NCI-H1105 (cell line): ENCODE results near the gene SLC9B1.

ENCODE experiments used
- DNase-seq: peaks from one replicate; lab custom pipeline; 2025; lab: John Stamatoyannopoulos, UW

SLC9B1 gene, protein sequence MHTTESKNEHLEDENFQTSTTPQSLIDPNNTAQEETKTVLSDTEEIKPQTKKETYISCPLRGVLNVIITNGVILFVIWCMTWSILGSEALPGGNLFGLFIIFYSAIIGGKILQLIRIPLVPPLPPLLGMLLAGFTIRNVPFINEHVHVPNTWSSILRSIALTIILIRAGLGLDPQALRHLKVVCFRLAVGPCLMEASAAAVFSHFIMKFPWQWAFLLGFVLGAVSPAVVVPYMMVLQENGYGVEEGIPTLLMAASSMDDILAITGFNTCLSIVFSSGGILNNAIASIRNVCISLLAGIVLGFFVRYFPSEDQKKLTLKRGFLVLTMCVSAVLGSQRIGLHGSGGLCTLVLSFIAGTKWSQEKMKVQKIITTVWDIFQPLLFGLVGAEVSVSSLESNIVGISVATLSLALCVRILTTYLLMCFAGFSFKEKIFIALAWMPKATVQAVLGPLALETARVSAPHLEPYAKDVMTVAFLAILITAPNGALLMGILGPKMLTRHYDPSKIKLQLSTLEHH

DNA sequence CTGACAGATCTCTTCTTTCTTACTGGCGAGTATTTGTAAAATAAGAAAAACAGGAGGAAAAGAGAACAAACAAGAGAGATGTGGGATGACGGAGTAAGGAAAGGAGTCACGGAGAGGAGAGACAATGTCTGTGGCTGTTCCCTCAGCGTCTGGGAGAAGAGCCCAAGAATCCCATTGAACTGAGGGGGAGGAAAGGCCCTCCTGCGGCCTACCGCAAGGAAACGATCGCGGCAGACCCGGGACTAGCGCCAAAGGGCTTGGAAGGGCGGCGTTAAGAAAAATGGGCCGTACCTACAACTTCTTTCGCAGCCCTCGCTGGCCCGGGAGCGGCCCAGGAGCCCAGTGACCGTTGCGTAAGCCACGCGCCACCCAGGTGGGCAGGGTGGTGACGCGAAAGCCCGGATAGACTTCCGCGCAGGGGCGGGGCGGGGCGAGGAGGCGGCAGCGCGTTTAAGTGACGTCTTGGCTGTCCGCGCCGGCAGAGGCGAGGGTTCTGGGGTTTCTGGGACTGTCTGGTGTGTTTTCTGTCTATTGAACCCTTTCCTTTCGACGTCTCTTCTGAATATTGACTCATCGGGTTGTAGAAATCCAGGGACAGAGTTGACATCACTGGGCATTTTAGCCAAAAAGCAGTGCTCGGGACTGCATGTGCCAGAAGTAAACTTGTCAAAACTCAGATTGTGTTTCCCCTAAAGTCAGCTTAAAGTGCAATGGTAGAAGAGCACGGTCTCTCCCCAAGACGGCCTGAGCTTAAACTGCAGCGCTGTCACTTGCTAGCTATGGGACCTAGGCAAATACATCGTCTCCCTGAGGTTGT lies at the start of gene SLC9B1:
SLC9B1 (minus strand) TSS at position 398 of the 817 bp plus-strand sequence. CDS start 27,994 bp downstream, outside the sequence.
- peak; percentile 79 for DNase-seq

DNA sequence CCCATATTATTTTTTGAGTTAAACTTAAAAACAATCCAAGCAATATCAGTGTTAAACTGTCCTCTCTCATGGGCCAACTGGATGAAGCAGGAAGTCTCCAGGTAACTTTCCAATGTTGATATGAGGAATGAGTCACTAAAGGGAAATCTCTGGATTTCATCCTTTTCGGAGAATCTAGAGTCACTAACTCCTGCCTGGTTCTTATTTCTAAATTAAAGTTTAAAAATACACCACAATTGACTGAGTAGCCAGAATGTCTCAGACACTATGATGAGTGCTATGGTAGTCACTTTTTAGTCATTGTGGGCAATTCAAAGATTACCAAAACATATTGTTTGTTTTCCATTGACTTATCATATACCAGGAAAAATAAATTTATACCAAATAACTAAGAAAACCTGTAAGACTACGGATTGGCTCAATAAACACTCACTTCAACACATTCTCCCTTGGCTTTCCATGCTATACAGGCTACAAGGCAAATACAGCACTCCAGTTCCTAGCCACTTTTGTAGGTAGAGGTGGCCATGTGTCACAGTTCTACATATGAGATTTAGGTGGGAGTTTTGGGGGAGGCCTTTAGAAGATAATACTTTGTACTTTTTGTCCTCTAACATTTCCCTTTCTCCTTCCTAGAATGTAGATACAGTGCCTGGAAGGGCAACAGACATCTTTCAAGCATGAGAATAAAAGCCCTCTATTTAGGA lies 48.5 kb upstream of the SLC9B1 start:
- DNase-seq, result no peak

DNA sequence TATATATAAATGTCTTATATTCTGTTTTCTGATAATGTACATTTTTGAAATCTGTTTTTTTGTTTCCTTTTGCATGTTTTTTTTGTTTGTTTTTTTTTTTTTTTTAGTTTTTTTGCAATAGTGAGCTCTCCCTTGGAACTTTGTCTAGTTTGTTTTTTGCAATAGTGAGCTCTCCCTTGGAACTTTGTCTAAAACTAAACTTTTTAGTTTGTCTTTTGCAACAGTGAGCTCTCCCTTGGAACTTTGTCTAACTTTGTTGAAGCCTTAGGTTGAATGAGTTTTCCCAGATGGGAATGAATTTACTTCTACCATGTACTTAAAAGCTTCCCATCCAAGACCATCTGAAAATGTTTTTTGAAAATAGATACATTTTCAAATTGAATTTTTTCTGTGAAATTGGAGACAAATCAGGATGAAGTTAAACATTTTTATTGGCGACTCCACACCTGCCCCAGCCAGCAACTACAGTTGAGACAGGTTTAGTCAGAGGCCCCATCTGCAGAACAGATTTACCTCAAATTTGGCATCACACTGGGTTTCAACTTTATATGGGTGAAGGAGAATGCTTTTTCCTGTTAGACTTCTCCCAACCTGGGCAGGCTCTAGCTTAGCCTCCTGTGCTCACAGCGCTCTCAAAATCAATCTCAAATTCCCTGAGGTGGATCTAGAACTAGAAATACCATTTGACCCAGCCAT lies 41.1 kb upstream of the SLC9B1 start:
- DNase-seq, result no peak

DNA sequence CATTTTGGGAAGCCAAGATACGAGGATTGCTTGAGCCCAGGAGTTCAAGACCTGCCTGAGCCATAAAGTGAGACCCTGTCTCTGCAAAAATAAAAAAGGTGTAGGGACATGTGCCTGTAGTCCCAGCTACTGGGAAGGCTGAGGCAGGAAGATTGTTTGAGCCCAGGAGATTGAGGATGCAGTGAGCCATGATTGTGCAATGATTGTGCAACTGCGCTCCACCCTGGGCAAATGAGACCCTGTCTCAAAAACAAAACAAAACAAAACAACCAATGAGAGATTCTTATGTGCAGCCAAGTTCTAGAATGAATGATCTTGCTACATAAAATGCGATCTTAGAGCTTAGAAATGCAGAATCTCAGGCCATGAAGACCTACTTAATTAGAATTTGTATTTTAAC lies 34.5 kb upstream of the SLC9B1 start:
- DNase-seq, result no peak

DNA sequence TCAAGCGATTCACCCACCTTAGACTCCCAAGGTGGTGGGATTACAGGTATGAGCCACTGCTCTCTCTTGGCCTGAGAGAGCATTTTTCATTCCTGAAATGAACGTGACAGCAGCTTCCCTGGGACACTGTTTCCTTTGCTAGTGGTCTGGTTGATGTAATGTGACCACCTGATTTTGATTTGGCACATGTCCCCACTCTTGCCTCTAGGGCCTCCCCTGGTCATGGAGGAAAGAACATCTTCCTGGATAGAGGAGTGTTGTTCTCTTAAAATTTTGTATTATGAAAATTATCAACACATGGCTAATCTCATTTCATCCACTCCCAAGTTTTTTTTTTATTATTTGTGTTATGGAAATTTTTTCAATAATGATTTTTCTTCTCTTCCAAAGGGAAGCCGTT lies 33.3 kb upstream of the SLC9B1 start:
- no peak for DNase-seq

DNA sequence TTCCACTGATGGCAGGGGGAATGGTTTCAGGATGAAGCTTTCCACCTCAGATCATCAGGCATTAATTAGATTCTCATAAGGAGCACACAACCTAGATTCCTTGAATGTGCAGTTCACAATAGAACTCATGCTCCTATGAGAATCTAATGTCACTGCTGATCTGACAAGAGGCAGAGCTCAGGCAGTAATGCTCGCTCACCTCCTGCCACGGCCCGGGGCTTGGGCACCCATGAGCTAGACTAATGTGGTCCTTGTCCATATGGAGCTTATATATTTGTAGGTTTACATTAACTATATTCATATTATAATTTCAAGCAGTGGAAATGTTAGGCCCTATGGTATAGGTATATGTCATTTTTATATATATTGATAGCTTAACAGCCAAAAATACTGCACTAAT lies 32.6 kb upstream of the SLC9B1 start:
- no peak for DNase-seq

DNA sequence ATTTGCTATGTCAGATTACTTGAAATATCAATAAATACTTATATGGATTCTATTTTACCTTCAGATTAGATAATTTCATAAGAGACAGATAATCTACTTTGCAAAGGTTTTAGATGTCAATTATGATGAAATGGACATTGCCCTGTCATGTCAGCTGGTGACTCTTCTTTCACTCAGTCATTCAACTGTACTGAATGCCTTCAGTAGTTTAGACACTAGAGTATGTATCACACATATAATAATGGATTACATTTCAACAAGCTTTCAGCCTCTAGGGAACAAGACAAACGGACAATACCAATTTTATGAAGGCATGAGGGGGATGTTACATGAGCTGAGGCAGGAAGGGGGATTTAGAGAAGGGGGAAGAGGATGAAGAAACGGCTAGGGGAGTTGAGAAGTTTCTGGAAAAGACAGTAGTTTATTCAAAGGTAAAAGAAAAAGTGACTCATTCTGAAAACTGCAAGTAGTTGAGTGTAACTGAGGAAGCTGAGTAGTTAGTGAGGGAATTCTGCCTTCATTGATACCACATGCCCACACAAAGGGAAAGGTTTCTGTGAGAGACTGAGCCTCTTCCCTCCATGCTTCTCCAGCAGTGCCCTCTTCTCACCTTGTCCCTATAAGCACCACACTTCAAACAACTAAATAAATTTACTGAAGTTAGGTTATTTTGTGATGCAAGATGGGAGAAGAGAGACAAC lies 31.4 kb upstream of the SLC9B1 start:
- DNase-seq, result no peak

DNA sequence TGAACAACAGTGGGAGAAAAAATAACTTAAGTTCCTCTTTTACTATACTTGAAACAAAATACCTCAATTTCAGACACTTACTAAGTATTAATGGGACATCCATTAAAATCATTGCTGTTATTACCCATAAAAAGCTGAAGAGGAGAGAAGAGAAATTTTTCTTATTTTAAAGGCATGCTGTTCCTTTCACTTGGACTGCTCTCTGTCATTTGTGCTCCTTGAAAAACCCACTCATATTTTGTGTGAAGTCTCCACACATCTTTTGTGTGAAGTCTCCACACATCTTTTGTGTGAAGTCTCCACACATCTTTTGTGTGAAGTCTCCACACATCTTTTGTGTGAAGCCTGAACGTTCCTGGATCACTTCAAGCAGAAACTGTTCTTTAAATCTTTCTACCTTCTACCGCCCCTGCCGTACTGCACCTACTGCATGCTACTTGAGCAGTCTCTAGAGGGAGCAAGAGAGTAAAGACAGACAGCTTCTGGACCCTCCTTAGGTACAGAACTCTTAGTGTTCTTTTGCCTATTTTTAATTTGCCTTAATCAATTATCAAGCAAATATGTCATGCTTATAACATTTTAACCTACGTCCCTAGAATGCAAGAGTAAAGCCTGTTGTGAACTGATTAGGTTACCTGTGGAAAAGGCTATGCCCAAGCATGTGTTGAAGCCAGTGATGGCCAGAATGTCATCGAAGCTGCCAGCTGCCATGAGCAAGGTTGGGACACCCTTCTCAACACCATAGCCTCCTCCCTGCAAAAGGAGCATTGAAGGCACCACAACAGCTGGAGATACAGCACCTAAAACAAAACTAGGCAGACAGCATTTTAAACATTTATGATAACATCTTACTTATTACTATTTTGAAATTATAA lies 27.1 kb upstream of the SLC9B1 start:
- DNase-seq, result no peak

DNA sequence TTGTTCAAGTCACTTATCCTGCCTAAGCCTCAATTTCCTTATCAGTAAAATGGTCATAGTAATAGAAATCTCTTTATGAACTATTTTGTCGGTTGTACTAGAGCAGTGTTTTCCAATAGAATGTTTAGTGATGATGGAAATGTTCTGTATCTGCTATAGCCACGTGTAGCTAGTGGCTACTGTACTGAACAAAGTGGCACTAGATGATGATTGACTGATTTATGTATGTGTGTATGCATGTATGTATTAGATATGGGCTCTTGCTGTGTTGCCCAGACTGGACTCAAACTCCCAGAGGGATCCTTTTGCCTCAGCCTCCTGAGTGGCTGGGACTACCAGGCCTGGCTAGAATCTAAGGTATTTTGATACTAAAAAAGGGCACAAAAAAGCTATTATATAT lies 24.7 kb upstream of the SLC9B1 start:
- DNase-seq, result no peak

DNA sequence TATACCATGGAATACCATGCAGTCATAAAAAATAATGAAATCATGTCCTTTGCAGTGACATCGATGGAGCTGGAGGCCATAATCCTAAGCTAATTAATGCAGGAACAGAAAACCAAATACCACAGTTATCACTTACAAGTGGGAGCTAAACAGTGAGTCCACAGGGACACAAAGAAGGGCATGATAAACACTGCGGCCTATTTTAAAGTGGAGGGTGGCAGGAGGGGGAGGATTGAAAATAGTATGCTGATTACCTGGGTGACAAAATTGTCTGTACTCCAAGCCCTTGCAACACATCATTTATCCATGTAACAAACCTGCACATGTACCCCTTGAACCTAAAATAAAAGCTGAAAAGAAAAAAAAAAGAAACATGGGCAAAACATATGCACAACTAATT lies 16.7 kb upstream of the SLC9B1 start:
- DNase-seq, result no peak

DNA sequence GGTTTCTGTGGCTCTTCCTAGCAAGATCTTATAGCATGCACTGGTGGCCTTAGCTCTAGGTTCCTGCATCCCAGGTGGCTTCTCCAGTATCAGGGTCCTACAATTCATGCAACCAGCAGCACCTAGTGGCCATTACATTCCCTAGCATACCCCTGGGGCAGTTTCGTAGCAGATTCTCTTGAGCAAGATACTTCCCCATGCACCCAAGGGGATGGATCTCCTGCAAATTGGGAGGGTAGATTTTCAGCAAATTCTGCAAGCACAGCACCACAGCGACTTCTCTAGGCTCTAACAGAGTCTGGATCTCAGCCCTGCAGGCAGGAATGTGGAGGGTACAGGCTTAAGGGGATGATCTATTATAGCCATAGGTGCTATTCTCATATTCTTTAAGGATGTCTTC lies 13.1 kb upstream of the SLC9B1 start:
- DNase-seq, result no peak

DNA sequence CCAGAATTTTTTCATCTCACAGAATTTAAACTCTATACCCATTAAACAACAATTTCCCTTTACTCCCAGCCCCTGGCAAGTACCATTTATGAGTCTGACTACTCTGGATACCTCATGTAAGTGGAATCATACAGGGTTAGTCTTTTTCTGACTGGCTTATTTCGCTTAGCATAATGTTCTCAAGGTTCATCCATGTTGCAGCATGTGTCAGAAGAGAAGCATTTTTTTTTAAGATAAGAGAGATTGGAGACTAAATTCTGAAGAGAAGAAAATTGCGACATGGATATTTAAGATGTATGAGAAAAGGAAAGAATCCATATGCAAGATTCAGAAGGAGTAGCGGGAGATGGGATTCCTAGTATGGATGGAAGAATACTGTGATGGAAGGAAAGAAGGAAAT lies 11.3 kb upstream of the SLC9B1 start:
- DNase-seq, result no peak

DNA sequence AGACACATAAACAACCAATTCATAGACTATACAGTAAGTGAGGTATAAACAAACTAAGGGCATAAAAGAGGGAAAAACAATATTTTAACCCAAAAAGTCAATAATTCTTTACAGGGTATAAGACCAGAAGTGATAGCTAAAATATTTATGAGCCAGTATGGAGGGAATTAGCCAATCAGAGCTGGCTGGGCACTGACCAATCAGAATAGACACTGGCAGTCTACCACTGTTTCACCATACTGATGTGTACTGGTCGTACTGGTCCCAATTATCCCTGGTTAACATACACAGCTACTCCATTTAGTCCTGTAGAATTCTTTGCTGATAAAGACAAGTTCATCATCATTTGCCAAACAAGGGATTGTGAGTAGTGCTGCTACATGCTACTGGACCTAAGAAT lies 9.8 kb upstream of the SLC9B1 start:
- DNase-seq, result no peak

DNA sequence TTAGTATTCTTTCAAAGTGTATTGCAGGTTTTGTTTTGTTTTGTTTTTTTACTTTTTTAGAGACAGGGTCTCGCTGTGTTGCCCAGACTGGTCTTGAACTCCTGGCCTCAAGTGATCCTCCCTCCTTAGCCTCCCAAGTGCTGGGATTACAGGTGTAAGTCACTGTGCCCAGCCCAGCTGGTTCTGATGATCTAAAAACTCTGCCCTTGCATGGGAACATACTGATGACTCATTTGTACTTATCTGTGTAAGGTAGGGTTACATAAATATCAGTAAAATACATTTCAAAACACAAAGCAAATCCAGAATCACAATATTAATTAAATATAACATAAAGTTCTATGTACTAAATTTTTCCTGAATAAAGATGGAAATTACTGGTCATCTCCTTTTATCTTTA lies 7.4 kb upstream of the SLC9B1 start:
- no peak for DNase-seq

DNA sequence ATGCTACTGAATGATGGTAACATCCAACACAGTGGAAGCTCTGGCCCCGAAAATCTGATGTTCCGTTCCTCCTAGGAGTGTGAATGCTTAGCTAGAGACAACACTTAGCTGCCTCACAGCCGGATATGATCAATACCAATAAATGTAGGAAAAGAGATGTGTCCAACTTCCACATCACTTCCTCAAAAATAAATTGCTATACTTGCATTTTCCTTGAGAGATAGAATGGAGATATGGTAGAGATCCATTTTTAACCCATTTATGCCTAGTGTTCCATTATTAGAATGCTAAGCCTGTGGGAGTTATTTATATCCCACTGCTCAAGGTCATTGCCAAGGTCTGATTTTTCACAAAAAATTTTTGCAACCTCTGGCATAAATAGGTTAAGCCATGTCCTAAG lies 5.5 kb upstream of the SLC9B1 start:
- no peak for DNase-seq

DNA sequence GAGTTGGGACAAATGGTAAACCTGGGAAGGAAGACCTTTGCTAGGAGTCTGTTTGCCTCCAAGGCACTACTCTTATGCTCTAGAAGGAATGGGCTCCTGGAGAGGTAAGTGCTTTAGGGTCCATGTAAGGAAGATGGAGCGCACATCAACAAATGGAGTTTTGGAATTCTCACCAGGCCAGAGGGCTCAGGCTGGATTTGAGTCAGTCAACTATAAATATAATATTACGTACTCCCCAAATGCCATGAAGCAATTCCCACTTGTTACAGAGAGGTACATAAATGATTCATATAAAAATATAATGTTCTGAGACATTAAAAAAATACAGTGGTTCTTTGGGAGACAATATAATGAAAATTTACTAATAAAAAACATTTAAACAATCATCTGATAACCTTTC lies 1.6 kb upstream of the SLC9B1 start:
- no peak for DNase-seq

DNA sequence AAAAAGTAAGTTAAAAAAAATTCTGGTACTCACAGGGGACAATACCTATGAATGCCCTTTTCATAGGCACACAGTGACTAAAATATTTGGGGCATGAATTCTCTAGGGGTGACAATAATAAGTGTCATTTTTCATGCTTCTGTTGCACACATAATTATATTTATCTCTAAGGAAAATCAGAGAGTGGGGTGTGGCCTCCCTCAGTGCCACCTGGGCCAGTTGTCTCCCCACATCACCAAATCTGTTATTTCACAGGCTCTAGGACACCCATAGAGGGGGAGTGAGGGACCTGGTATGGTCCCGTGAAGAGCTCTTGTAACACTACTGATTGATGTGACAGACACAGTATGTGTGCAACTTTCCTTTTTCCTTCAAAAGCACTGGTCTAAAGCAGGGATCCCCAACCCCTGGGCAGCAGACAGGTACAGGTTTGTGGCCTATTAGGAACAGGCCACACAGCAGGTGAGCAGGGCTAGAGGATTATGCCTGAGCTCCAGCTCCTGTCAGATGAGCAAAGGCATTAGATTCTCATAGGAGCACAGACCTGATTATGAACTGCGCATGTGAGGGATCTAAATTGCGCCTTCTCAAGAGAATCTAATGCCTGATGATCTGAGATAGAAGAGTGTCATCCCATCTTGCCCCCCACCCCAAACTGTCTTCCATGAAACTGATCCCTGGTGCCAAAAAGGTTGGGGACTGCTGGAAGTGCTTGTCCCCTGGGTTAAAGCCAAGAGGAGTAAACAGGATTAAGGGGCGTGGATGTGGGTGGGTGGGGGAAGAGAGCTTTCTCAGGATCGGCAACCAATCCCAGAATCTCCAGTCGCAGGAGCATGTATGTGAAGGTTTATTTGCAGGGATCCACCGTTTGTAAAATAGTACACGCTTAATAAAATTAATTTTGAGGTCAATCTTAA lies 856 bp downstream of the SLC9B1 start:
- DNase-seq, result peak; percentile 8

DNA sequence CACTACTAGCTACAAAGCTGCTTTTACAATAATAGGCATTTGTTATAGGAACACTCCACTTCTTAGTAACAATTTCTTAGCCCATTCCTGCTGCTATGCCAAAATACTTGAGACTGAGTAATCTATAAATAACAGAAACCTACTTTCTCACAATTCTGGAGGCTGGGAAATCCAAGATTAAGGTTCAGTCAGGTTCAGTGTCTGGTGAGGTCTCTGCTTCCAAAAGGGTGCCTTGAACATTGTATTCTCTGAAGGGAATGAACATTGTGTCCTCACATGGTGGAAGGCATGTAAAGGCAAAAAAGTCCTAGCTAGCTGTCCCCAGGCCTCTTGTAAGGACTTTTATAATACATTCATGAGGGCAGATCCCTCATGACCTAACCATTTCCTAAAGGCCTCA lies 7.0 kb downstream of the SLC9B1 start:
- DNase-seq, result no peak

DNA sequence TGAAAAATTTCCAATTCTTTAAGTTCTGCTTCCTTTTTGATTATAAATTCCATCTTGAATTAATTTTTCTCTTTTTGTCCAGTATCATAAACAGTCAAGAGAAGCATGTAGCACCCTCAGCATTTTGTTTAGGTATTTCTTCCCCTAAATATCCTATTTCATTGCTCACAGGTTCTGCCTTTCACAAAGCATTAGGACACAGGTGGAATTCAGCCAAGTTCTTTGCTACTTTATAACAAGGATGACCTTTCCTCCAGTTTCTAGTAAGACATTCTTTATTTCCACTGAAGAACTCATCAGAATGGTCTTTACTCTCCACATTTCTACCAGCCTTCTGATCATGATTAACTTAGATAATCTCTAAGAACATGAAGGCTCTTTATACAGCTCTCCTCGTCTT lies 7.4 kb downstream of the SLC9B1 start:
- no peak for DNase-seq
